ENCODE data around the gene PRR5L.

- TF ChIP-seq CTCF (IDR thresholded peaks at IDR 0.05) (peak; percentile 92), EZH2 (IDR thresholded peaks at IDR 0.05; ENCODE audit: borderline replicate concordance, insufficient read depth, low read depth, low read length, poor library complexity, severe bottlenecking) (no peak)
Measured at GRCh38 chr11:36492724-36493304, 196.7 kb downstream of the PRR5L start.
